IPS-NIHi7 (cell line): ENCODE data around the gene LRCOL1.

ENCODE experiments used
- DNase-seq: peaks from one replicate; pipeline ENCODE4 v3.0.0; 2012; ENCODE audit warnings: mixed read lengths; ENCODE audit errors: extremely low spot score

Gene LRCOL1

GRCh38 chr12:132610051-132610759 is at the start of gene LRCOL1:
TSS of gene LRCOL1 (minus strand) at chr12:132610582. CDS start at chr12:132606251, 4,331 bp downstream.
- DNase-seq, result no peak

GRCh38 chr12:132660052-132660451 is 49.7 kb upstream of the LRCOL1 start:
- DNase-seq, result no peak

GRCh38 chr12:132659146-132659545 is 48.8 kb upstream of the LRCOL1 start:
- no peak for DNase-seq

- no peak for DNase-seq
Observed at GRCh38 chr12:132658149-132658894, 47.9 kb upstream of the LRCOL1 start.

GRCh38 chr12:132657004-132657727 is 46.8 kb upstream of the LRCOL1 start:
- no peak for DNase-seq

GRCh38 chr12:132653567-132654290 is 43.3 kb upstream of the LRCOL1 start:
- DNase-seq, result no peak

GRCh38 chr12:132651444-132652100 is 41.2 kb upstream of the LRCOL1 start:
- no peak for DNase-seq

GRCh38 chr12:132649226-132649945 is 39.0 kb upstream of the LRCOL1 start:
- no peak for DNase-seq

- no peak for DNase-seq
Observed at GRCh38 chr12:132648616-132649225, 38.3 kb upstream of the LRCOL1 start.

GRCh38 chr12:132647858-132648257 is 37.5 kb upstream of the LRCOL1 start:
- no peak for DNase-seq

- no peak for DNase-seq
Observed at GRCh38 chr12:132646850-132647249, 36.5 kb upstream of the LRCOL1 start.

GRCh38 chr12:132642846-132643835 is 32.8 kb upstream of the LRCOL1 start:
- DNase-seq, result no peak

GRCh38 chr12:132641811-132642650 is 31.6 kb upstream of the LRCOL1 start:
- no peak for DNase-seq

- DNase-seq, result no peak
Observed at GRCh38 chr12:132640936-132641335, 30.6 kb upstream of the LRCOL1 start.

GRCh38 chr12:132639956-132640520 is 29.7 kb upstream of the LRCOL1 start:
- no peak for DNase-seq

- DNase-seq, result peak; percentile 77
Observed at GRCh38 chr12:132638541-132639408, 28.4 kb upstream of the LRCOL1 start.

- no peak for DNase-seq
Observed at GRCh38 chr12:132637811-132638210, 27.4 kb upstream of the LRCOL1 start.
